NCI-H2171 (cell line): Measurements from ENCODE around the gene FOXN1.

ENCODE experiments used
- DNase-seq: peaks from one replicate; lab custom pipeline; 2025; lab: John Stamatoyannopoulos, UW

Gene FOXN1

GRCh38 chr17:28524476-28525424, 18.6 kb downstream of the FOXN1 start:
- DNase-seq, result no peak

GRCh38 chr17:28526381-28526780, 20.2 kb downstream of the FOXN1 start:
- no peak for DNase-seq

- no peak for DNase-seq
These were observed 21.1 kb downstream of the FOXN1 start for GRCh38 chr17:28527181-28527681.

- no peak for DNase-seq
These were observed 21.7 kb downstream of the FOXN1 start for GRCh38 chr17:28527859-28528258.

- no peak for DNase-seq
These were observed 22.3 kb downstream of the FOXN1 start for GRCh38 chr17:28528327-28529012.

GRCh38 chr17:28529013-28529400, 22.9 kb downstream of the FOXN1 start:
- no peak for DNase-seq

GRCh38 chr17:28530250-28530649, 24.1 kb downstream of the FOXN1 start:
- no peak for DNase-seq

GRCh38 chr17:28530926-28531325, 24.8 kb downstream of the FOXN1 start:
- DNase-seq, result no peak

GRCh38 chr17:28532050-28532960, 26.2 kb downstream of the FOXN1 start:
- DNase-seq, result no peak

GRCh38 chr17:28533091-28533807, 27.1 kb downstream of the FOXN1 start:
- no peak for DNase-seq

GRCh38 chr17:28534740-28535375, 28.7 kb downstream of the FOXN1 start:
- DNase-seq, result no peak

GRCh38 chr17:28536532-28537218, 30.5 kb downstream of the FOXN1 start:
- no peak for DNase-seq

- DNase-seq, result no peak
These were observed 31.1 kb downstream of the FOXN1 start for GRCh38 chr17:28537219-28537610.

- no peak for DNase-seq
These were observed 32.2 kb downstream of the FOXN1 start for GRCh38 chr17:28538296-28538895.

- DNase-seq, result no peak
These were observed 34.1 kb downstream of the FOXN1 start for GRCh38 chr17:28540231-28540630.

- no peak for DNase-seq
These were observed 35.3 kb downstream of the FOXN1 start for GRCh38 chr17:28541439-28541838.

GRCh38 chr17:28544402-28545140, 38.4 kb downstream of the FOXN1 start:
- no peak for DNase-seq

GRCh38 chr17:28545141-28545503, 39.0 kb downstream of the FOXN1 start:
- DNase-seq, result no peak

- DNase-seq, result no peak
These were observed 39.8 kb downstream of the FOXN1 start for GRCh38 chr17:28545787-28546415.
